GM18502 (cell line): Measurements from ENCODE around the gene COMP.
"Not testable (repeated sequence)": the region's sequence is repeated elsewhere in the genome, so short reads cannot be mapped to it uniquely, and the experiment has no call there.

Experiments used
- ATAC-seq: cut with Tn5 transposase; IDR thresholded peaks from one replicate; pipeline ENCODE4 v1.9.1; 2021; ENCODE audit warnings: mild to moderate bottlenecking; ENCODE audit not compliant: unreplicated experiment, poor library complexity

The COMP gene

GRCh38 chr19:18790566-18791314, at the start of gene COMP:
COMP (minus strand) TSS chr19:18791305; CDS start chr19:18791269, 36 bp downstream.
- no peak for ATAC-seq

- no peak for ATAC-seq
Observed at GRCh38 chr19:18840288-18841267, 49.5 kb upstream of the COMP start.

- no peak for ATAC-seq
Observed at GRCh38 chr19:18839465-18840287, 48.6 kb upstream of the COMP start.

GRCh38 chr19:18834644-18834984, 43.5 kb upstream of the COMP start:
- no peak for ATAC-seq

- no peak for ATAC-seq
Observed at GRCh38 chr19:18833849-18834643, 42.9 kb upstream of the COMP start.

- ATAC-seq, result peak; percentile 5
Observed at GRCh38 chr19:18833141-18833476, 42.0 kb upstream of the COMP start.

GRCh38 chr19:18832306-18833140, 41.4 kb upstream of the COMP start:
- ATAC-seq, result peak; percentile 30

GRCh38 chr19:18831524-18832305, 40.6 kb upstream of the COMP start, which contains the start of gene UPF1:
UPF1 (plus strand) TSS chr19:18831959; CDS start chr19:18832210, 251 bp downstream.
- peak; percentile 80 for ATAC-seq

GRCh38 chr19:18830488-18830887, 39.4 kb upstream of the COMP start:
- no peak for ATAC-seq

GRCh38 chr19:18828786-18829185, 37.7 kb upstream of the COMP start:
- ATAC-seq, result no peak

GRCh38 chr19:18817574-18817973, 26.5 kb upstream of the COMP start:
- no peak for ATAC-seq

GRCh38 chr19:18816645-18817044, 25.5 kb upstream of the COMP start:
- not testable (repeated sequence) for ATAC-seq

GRCh38 chr19:18815673-18816072, 24.6 kb upstream of the COMP start:
- no peak for ATAC-seq

- ATAC-seq, result no peak
Observed at GRCh38 chr19:18814063-18814462, 23.0 kb upstream of the COMP start.

GRCh38 chr19:18811638-18812037, 20.5 kb upstream of the COMP start:
- ATAC-seq, result not testable (repeated sequence)

GRCh38 chr19:18809149-18809868, 18.2 kb upstream of the COMP start:
- ATAC-seq, result no peak

- no peak for ATAC-seq
Observed at GRCh38 chr19:18807861-18808331, 16.8 kb upstream of the COMP start.
